ENCODE data around the gene SIL1. TPM values are rescaled to one million over a fixed set of nuclear protein-coding genes. Genes with fewer than 3 reads are reported as not detected.

Gene SIL1
- total and polyA plus RNA-seq, 2 of the 8 experiments (the other 6 are each of a cell fraction or from before 2014, with no cell fraction given) = 8.3 to 12.8 TPM

- no peaks in the 10 kb centered on the region; a peak in 1 of 7 replicates for H3K4me1 ChIP-seq (replicated peaks in 1 of 4; ENCODE audit: control insufficient read depth in 3 of 4, insufficient read depth in 4 of 4, low read length in 3 of 4)
- no peaks in the 10 kb centered on the region for H3K79me1 ChIP-seq (ENCODE audit: low read depth, low read length)
- H3K56ac ChIP-seq (replicated peaks; ENCODE audit: insufficient read length, low read depth, low read length) = no peak overlapping the region
- H3K9ac ChIP-seq (replicated peaks in 1 of 4; ENCODE audit: extremely low read depth in 1 of 4, low read depth in 3 of 4, low read length in 3 of 4) = no peak overlapping the region
- ChIA-PET CTCF (ENCODE audit: partially characterized antibody) (interaction anchor here (1.1 to 1.7 kb wide), 4 partner anchors 10 to 183 kb away, joined by 3 to 4 read pairs (median 3); no protein-coding TSS in a partner anchor), POLR2A (ENCODE audit: partially characterized antibody) (no interaction called here)
- H2BK12ac ChIP-seq (ENCODE audit: low read depth, low read length) = no peak overlapping the region
- H3K27ac ChIP-seq (ENCODE audit: low read depth, low read length) = no peak overlapping the region
- no peak overlapping the region for H3K4ac ChIP-seq (replicated peaks; ENCODE audit: insufficient read length, low read depth, low read length)
- H3K23ac ChIP-seq (ENCODE audit: insufficient read length) = no peak overlapping the region
- no peak overlapping the region for H2BK20ac ChIP-seq (ENCODE audit: low read length)
- no peaks in the 10 kb centered on the region for H3K23me2 ChIP-seq (ENCODE audit: low read depth, low read length)
- peaks cover 0 to 5% of the 10 kb centered on the region in 2 experiments; a peak in 1 of 4 replicates for H3K9me3 ChIP-seq (ENCODE audit: insufficient read depth in 2 of 2, low read depth in 1 of 2, low read length in 1 of 2)
- H3K27me3 ChIP-seq (replicated peaks in 1 of 4; ENCODE audit: control insufficient read depth in 3 of 4, extremely low read depth in 1 of 4, insufficient read depth in 3 of 4, low read length in 3 of 4) = no peaks in the 10 kb centered on the region
- WGBS, 2 experiments (ENCODE audit: extremely low coverage in 1 of 2, insufficient coverage in 1 of 2, insufficient read length in 1 of 2, insufficient replicate concordance in 2 of 2, low coverage in 1 of 2, low lambda C conversion rate in 2 of 2, missing lambda C conversion rate in 1 of 2) = 91% methylated on average over 3 of the region's 3 CpGs; no CpG with 5 or more reads in 1 of the 2 experiments
- no peak overlapping the region for H2BK5ac ChIP-seq (ENCODE audit: low read depth, low read length)
- no peak overlapping the region for H3K4me3 ChIP-seq (ENCODE audit: extremely low read depth in 1 of 4, insufficient read depth in 2 of 4, low read depth in 3 of 4, low read length in 4 of 4)
- no peak overlapping the region for H2AK5ac ChIP-seq (ENCODE audit: low read depth, low read length)
- FAIRE-seq = no peak
- H4K20me1 ChIP-seq (replicated peaks in 1 of 2; ENCODE audit: control insufficient read depth in 1 of 2, insufficient read depth in 2 of 2, low read length in 2 of 2) = no peaks in the 10 kb centered on the region
- H4K91ac ChIP-seq (replicated peaks; ENCODE audit: insufficient read length, low read length) = no peak overlapping the region
- H3K36me3 ChIP-seq (ENCODE audit: control insufficient read depth in 2 of 4, insufficient read depth in 4 of 4, low read length in 3 of 4) = no peaks in the 10 kb centered on the region
- no peak overlapping the region for H4K5ac ChIP-seq (ENCODE audit: insufficient read length, low read depth, low read length)
- H2AFZ ChIP-seq (ENCODE audit: low read length) = 0 out of 2 replicates have a peak overlapping the region, but pooled peaks have one; percentile 25
- H2BK120ac ChIP-seq (replicated peaks; ENCODE audit: low read depth, low read length) = no peak overlapping the region
- H3K79me2 ChIP-seq (ENCODE audit: control insufficient read depth in 1 of 2, insufficient read depth in 2 of 2, low read length in 2 of 2) = no peaks in the 10 kb centered on the region
- H3K14ac ChIP-seq (ENCODE audit: insufficient read length) = no peak overlapping the region
- no peak overlapping the region for H4K8ac ChIP-seq (ENCODE audit: extremely low read depth, insufficient read depth, low read length)
- DNase-seq (ENCODE audit: low read depth in 1 of 2, low spot score in 2 of 2) = no peak
- no peak overlapping the region for H3K4me2 ChIP-seq (ENCODE audit: insufficient read depth in 1 of 2, low read depth in 2 of 2, low read length in 2 of 2)
- no peak overlapping the region for H2BK15ac ChIP-seq (ENCODE audit: low read length)
- no peak overlapping the region for H3K18ac ChIP-seq (ENCODE audit: extremely low read depth, low read length)
- TF ChIP-seq EZH2 (IDR thresholded peaks at IDR 0.05; ENCODE audit: low read depth, low read length, severe bottlenecking) (no peak), TAF7 (optimal IDR thresholded peaks at IDR 0.05; ENCODE audit: borderline replicate concordance, low read depth, low read length) (no peak), SP4 (IDR thresholded peaks at IDR 0.05; ENCODE audit: low read length) (no peak), SP1 (IDR thresholded peaks at IDR 0.05; ENCODE audit: low read depth, low read length) (no peak), ATF2 (IDR thresholded peaks at IDR 0.05; ENCODE audit: low read length) (no peak), SIRT6 (IDR thresholded peaks at IDR 0.05; ENCODE audit: low read length) (no peak), TBP (IDR thresholded peaks at IDR 0.05; ENCODE audit: low read depth, low read length) (no peak), USF2 (IDR thresholded peaks at IDR 0.05; ENCODE audit: low read length) (no peak), GABPA (IDR thresholded peaks at IDR 0.05; ENCODE audit: borderline replicate concordance, insufficient read depth, low read length) (no peak), NRF1 (IDR thresholded peaks at IDR 0.05; ENCODE audit: low read depth, low read length) (no peak), EP300 (IDR thresholded peaks at IDR 0.05; ENCODE audit: borderline replicate concordance in 1 of 2, low read depth in 2 of 2, low read length in 2 of 2) (no peak)
Observed at GRCh38 chr5:139222346-139222745, 24.2 kb upstream of the SIL1 start.
